IMR-90 (cell line): Measurements from ENCODE around the gene RBFOX2. TPM values are rescaled to one million over a fixed set of nuclear protein-coding genes. Genes with fewer than 3 reads are reported as not detected.

Experiments used
- ATAC-seq: fragments of 200-7000 bp; cut with Tn5 transposase; 2 replicates; pipeline ENCODE4 v1.9.1; 2020; ENCODE audit warnings: low read depth, mild to moderate bottlenecking, moderate library complexity
- BruUV-seq: library from RNA; stranded (reverse); fragments of 400-500 nt; replicated peaks from 2 replicates; lab custom pipeline; 2021; lab: Mats Ljungman, UMichigan
- CTCF ChIA-PET: fragments of 300-600 bp; formaldehyde crosslinking; extraction: SDS; loops from one replicate; lab custom pipeline; 2021; ENCODE audit warnings: antibody characterized with exemption; lab: Yijun Ruan, JAX
- POLR2A ChIA-PET: fragments of 300-600 bp; sonication (Branson Sonifier 250); formaldehyde crosslinking; loops from one replicate; lab custom pipeline; 2022; ENCODE audit warnings: antibody characterized with exemption; ENCODE audit not compliant: unreplicated experiment; lab: Charles Lee
- DNase-seq: peaks from one replicate; pipeline ENCODE4 v3.0.0; 2013
- H2AFZ ChIP-seq: replicated peaks from 2 replicates; pipeline ENCODE3; 2013; ENCODE audit warnings: low read length, mild to moderate bottlenecking; ENCODE audit not compliant: poor library complexity
- H2AK5ac ChIP-seq: 2 replicates; pipeline ENCODE4 v1.6.1; 2013; ENCODE audit warnings: low read depth, low read length, inconsistent platforms
- H2AK9ac ChIP-seq: replicated peaks from 2 replicates; pipeline ENCODE3; 2013; ENCODE audit warnings: mild to moderate bottlenecking, low read depth, low read length, moderate library complexity; ENCODE audit not compliant: poor library complexity
- H2BK120ac ChIP-seq: 2 replicates; pipeline ENCODE4 v1.6.1; 2013; ENCODE audit warnings: low read depth, low read length, inconsistent platforms
- H2BK15ac ChIP-seq: 3 replicates; pipeline ENCODE4 v1.6.1; 2013; ENCODE audit warnings: low read depth, low read length, inconsistent platforms
- H2BK20ac ChIP-seq: 2 replicates; pipeline ENCODE4 v1.6.1; 2013; ENCODE audit warnings: low read depth, mild to moderate bottlenecking, inconsistent platforms, low read length, moderate library complexity
- H2BK5ac ChIP-seq: 2 replicates; pipeline ENCODE4 v1.6.1; 2013; ENCODE audit warnings: mild to moderate bottlenecking, low read depth, low read length, inconsistent platforms; ENCODE audit not compliant: poor library complexity, severe bottlenecking
- H3K14ac ChIP-seq: replicated peaks from 2 replicates; pipeline ENCODE4 v1.6.1; 2013; ENCODE audit warnings: low read depth, low read length, inconsistent platforms
- H3K18ac ChIP-seq: 2 replicates; pipeline ENCODE4 v1.6.1; 2013; ENCODE audit warnings: low read depth, low read length, control low read depth
- H3K23ac ChIP-seq: 2 replicates; pipeline ENCODE4 v1.6.1; 2013; ENCODE audit warnings: low read depth, low read length, inconsistent platforms
- H3K27ac ChIP-seq: 2 replicates; pipeline ENCODE4 v1.5.1; 2013; ENCODE audit warnings: mild to moderate bottlenecking, control low read depth, low read length; ENCODE audit not compliant: insufficient read depth
- H3K27me3 ChIP-seq: 2 replicates; pipeline ENCODE4 v1.6.1; 2013; ENCODE audit warnings: low read length; ENCODE audit not compliant: control insufficient read depth, insufficient read depth
- H3K36me3 ChIP-seq: 2 replicates; pipeline ENCODE4 v1.6.1; 2013; ENCODE audit warnings: low read length, mixed read lengths; ENCODE audit not compliant: control insufficient read depth, insufficient read depth
- H3K4ac ChIP-seq: 2 replicates; pipeline ENCODE4 v1.6.1; 2013; ENCODE audit warnings: low read depth, low read length, inconsistent platforms
- H3K4me1 ChIP-seq: 2 replicates; pipeline ENCODE4 v1.6.1; 2013; ENCODE audit warnings: low read length, mixed read lengths; ENCODE audit not compliant: control insufficient read depth, insufficient read depth
- H3K4me2 ChIP-seq: 2 replicates; pipeline ENCODE4 v1.6.1; 2013; ENCODE audit warnings: low read depth, mild to moderate bottlenecking, control low read depth, low read length, moderate library complexity
- H3K4me3 ChIP-seq: 2 replicates; pipeline ENCODE4 v1.5.1; 2013; ENCODE audit warnings: low read depth, mild to moderate bottlenecking, control low read depth, low read length, moderate library complexity; ENCODE audit not compliant: insufficient read depth
- H3K56ac ChIP-seq: 2 replicates; pipeline ENCODE4 v1.6.1; 2013; ENCODE audit warnings: low read length, inconsistent platforms; ENCODE audit not compliant: insufficient read depth; ENCODE audit errors: extremely low read depth
- H3K79me1 ChIP-seq, 2 experiments: 2 replicates each; pipeline ENCODE4 v1.6.1; 2013; ENCODE audit warnings: low read length in 2 of 2, inconsistent platforms in 1 of 2, low read depth in 1 of 2
- H3K9ac ChIP-seq: 2 replicates; pipeline ENCODE4 v1.6.1; 2013; ENCODE audit warnings: low read depth, low read length, control low read depth
- H3K9me1 ChIP-seq: 2 replicates; pipeline ENCODE4 v1.6.1; 2013; ENCODE audit warnings: low read length, inconsistent platforms; ENCODE audit not compliant: insufficient read depth
- H3K9me3 ChIP-seq: 2 replicates; pipeline ENCODE4 v1.6.1; 2013; ENCODE audit warnings: low read length; ENCODE audit not compliant: control insufficient read depth, insufficient read depth
- H4K20me1 ChIP-seq: 2 replicates; pipeline ENCODE4 v1.6.1; 2013; ENCODE audit warnings: low read length, inconsistent platforms; ENCODE audit not compliant: insufficient read depth
- H4K5ac ChIP-seq: 2 replicates; pipeline ENCODE4 v1.6.1; 2013; ENCODE audit warnings: mild to moderate bottlenecking, low read depth, low read length, control low read depth
- H4K8ac ChIP-seq, 2 experiments: 2 replicates each; pipeline ENCODE4 v1.6.1; 2013; ENCODE audit warnings: low read depth in 2 of 2, low read length in 2 of 2, control low read depth in 1 of 2, inconsistent platforms in 1 of 2
- H4K91ac ChIP-seq: 2 replicates; pipeline ENCODE4 v1.6.1; 2013; ENCODE audit warnings: low read depth, low read length, inconsistent platforms; ENCODE audit not compliant: insufficient read depth
- BHLHE40 ChIP-seq: fragments of 150-350 bp; IDR thresholded peaks from 2 replicates; pipeline ENCODE4 v1.6.1; 2016; ENCODE audit warnings: mild to moderate bottlenecking, low read depth, low read length
- CEBPB ChIP-seq: IDR thresholded peaks from 2 replicates; pipeline ENCODE4 v1.6.1; 2012; ENCODE audit warnings: low read depth, low read length, improper control_type of control experiment
- ELK1 ChIP-seq: fragments of 150-350 bp; IDR thresholded peaks from 2 replicates; pipeline ENCODE4 v1.6.1; 2016; ENCODE audit warnings: low read depth, mild to moderate bottlenecking, low read length, moderate library complexity, borderline replicate concordance
- FOS ChIP-seq: fragments of 150-350 bp; IDR thresholded peaks from 2 replicates; pipeline ENCODE4 v1.6.1; 2016; ENCODE audit warnings: low read depth, low read length
- MAFK ChIP-seq: IDR thresholded peaks from 2 replicates; pipeline ENCODE4 v1.6.1; 2012; ENCODE audit warnings: low read depth, low read length, improper control_type of control experiment
- MXI1 ChIP-seq: IDR thresholded peaks from 2 replicates; pipeline ENCODE4 v1.6.1; 2012; ENCODE audit warnings: low read depth, mild to moderate bottlenecking, low read length, moderate library complexity, borderline replicate concordance
- RCOR1 ChIP-seq: IDR thresholded peaks from 2 replicates; pipeline ENCODE4 v1.6.1; 2012; ENCODE audit warnings: mild to moderate bottlenecking, low read length, improper control_type of control experiment; ENCODE audit not compliant: insufficient replicate concordance
- SMC3 ChIP-seq: fragments of 150-350 bp; IDR thresholded peaks from 2 replicates; pipeline ENCODE4 v1.6.1; 2016; ENCODE audit warnings: low read depth, mild to moderate bottlenecking, antibody characterized with exemption, low read length, moderate library complexity
- WGBS, 2 experiments: methylation state at CpG; one replicate each; pipeline versions ENCODE4 v1.1.5 to v1.1.7; 2013; ENCODE audit warnings: missing lambda C conversion rate in 2 of 2; ENCODE audit not compliant: insufficient read length in 1 of 2; ENCODE audit errors: extremely low coverage in 2 of 2; 5-methylcytosine and 5-hydroxymethylcytosine counted together
- dilution Hi-C: fragments of 300-500 bp; cut with HindIII; formaldehyde crosslinking; loops from one replicate; pipeline ENCODE4 v1.14.3; 2018; ENCODE audit warnings: low sequenced_read_pairs; ENCODE audit not compliant: unreplicated experiment
- in situ Hi-C: fragments of 300-500 bp; cut with MboI; formaldehyde crosslinking; loops from 3 replicates; pipeline ENCODE4 v1.14.3; 2019; ENCODE audit warnings: low sequenced_read_pairs, inconsistent platforms, mixed read lengths
- intact Hi-C: fragments of 100-400 bp; cut with micrococcal nuclease; formaldehyde crosslinking; loops from 2 replicates; pipeline ENCODE4 v1.10.0; 2022
- polyA plus RNA-seq, 3 experiments: library from polyadenylated mRNA; depleted of rRNA; stranded (reverse); fragments of >200 nt; gene quantifications; 2 replicates each; pipeline ENCODE4 v1.2.3, GENCODE V29; 2012; ENCODE audit warnings: low replicate concordance in 1 of 3
- total RNA-seq: library from RNA; depleted of rRNA; stranded (reverse); fragments of >200 nt; gene quantifications from 2 replicates; pipeline ENCODE4 v1.2.3, GENCODE V29; 2012

The RBFOX2 gene
- total and polyA plus RNA-seq, 2 of the 4 experiments (the other 2 are of a cell fraction) = 146 to 178 TPM

GRCh38 chr22:36032611-36033010 is 4.0 kb upstream of the RBFOX2 start:
- no CpG with 5 or more reads among the region's 6 CpGs for WGBS, 2 experiments
- no peak overlapping the region for H3K9ac ChIP-seq
- no peaks in the 10 kb centered on the region for H3K9me3 ChIP-seq
- in situ Hi-C loops (no loop called here), dilution Hi-C loops (no loop called here), intact Hi-C loops (no loop called here)
- H2BK15ac ChIP-seq = no peak overlapping the region
- no peak overlapping the region for H2BK120ac ChIP-seq
- TF ChIP-seq RCOR1 (no peak), ELK1 (no peak), BHLHE40 (no peak), MXI1 (no peak), FOS (no peak), SMC3 (no peak), MAFK (no peak), CEBPB (no peak)
- H3K9me1 ChIP-seq = peaks cover 6% of the 10 kb centered on the region; the same call in 1 of the 2 replicates
- H3K4me2 ChIP-seq = no peak overlapping the region
- no peak overlapping the region for H2AK9ac ChIP-seq
- CTCF ChIA-PET = interaction anchor here (0.6 kb wide), 1 partner anchor 289 kb away, joined by 3 read pairs; no protein-coding TSS in a partner anchor
- H3K27me3 ChIP-seq = peaks cover 5% of the 10 kb centered on the region
- H3K56ac ChIP-seq = no peak overlapping the region
- ATAC-seq (no peak), DNase-seq (no peak)
- H2AK5ac ChIP-seq = no peak overlapping the region
- no peak overlapping the region for H3K27ac ChIP-seq
- H3K36me3 ChIP-seq = no peaks in the 10 kb centered on the region
- H3K14ac ChIP-seq = no peak overlapping the region
- H3K23ac ChIP-seq = no peak overlapping the region
- POLR2A ChIA-PET = no interaction called here
- H4K5ac ChIP-seq = no peak overlapping the region
- peaks cover 4% of the 10 kb centered on the region; the same call in 1 of the 2 replicates for H4K20me1 ChIP-seq
- no peak overlapping the region for H3K4ac ChIP-seq
- H3K4me3 ChIP-seq = no peak overlapping the region
- peaks cover 3 to 7% of the 10 kb centered on the region in 2 experiments; a peak in 2 of 4 replicates for H3K79me1 ChIP-seq
- no TSS peak for BruUV-seq
- no peak overlapping the region for H4K8ac ChIP-seq
- peaks cover 2% of the 10 kb centered on the region; the same call in 1 of the 2 replicates for H3K4me1 ChIP-seq
- H2AFZ ChIP-seq = no peak overlapping the region
- no peak overlapping the region for H4K91ac ChIP-seq
- no peak overlapping the region for H2BK5ac ChIP-seq
- no peak overlapping the region for H3K18ac ChIP-seq
- no peak overlapping the region for H2BK20ac ChIP-seq
